ENCODE measurements around the gene PARD3.

- TF ChIP-seq POLR2AphosphoS5 (IDR thresholded peaks at IDR 0.05; ENCODE audit: low read depth, low read length) (no peak), REST (IDR thresholded peaks at IDR 0.05; ENCODE audit: insufficient read depth in 1 of 2, low read depth in 2 of 2, low read length in 2 of 2) (no peak)
These were observed 607.8 kb downstream of the PARD3 start for GRCh38 chr10:34207343-34207742.
